IPS-18a (cell line): ENCODE measurements around the gene MYOCD.
A peak's percentile ranks its signal among the peaks of the same experiment; 100 is the strongest.

Experiments
- H3K27ac ChIP-seq: one replicate; pipeline ENCODE4 v1.5.1; 2013; ENCODE audit warnings: low read length
- H3K27me3 ChIP-seq: one replicate; pipeline ENCODE4 v1.6.1; 2013; ENCODE audit warnings: mild to moderate bottlenecking, low read length; ENCODE audit not compliant: control insufficient read depth, insufficient read depth
- H3K36me3 ChIP-seq: one replicate; pipeline ENCODE4 v1.6.1; 2013; ENCODE audit warnings: low read depth, low read length; ENCODE audit not compliant: control insufficient read depth
- H3K4me1 ChIP-seq: one replicate; pipeline ENCODE4 v1.6.1; 2013; ENCODE audit warnings: low read depth, low read length; ENCODE audit not compliant: control insufficient read depth
- H3K4me3 ChIP-seq: one replicate; pipeline ENCODE4 v1.5.1; 2013; ENCODE audit warnings: low read length
- H3K9ac ChIP-seq: one replicate; pipeline ENCODE4 v1.6.1; 2013; ENCODE audit warnings: mild to moderate bottlenecking, low read length, moderate library complexity
- H3K9me3 ChIP-seq: one replicate; pipeline ENCODE4 v1.6.1; 2013; ENCODE audit warnings: low read depth, low read length; ENCODE audit not compliant: control insufficient read depth

The MYOCD gene, protein sequence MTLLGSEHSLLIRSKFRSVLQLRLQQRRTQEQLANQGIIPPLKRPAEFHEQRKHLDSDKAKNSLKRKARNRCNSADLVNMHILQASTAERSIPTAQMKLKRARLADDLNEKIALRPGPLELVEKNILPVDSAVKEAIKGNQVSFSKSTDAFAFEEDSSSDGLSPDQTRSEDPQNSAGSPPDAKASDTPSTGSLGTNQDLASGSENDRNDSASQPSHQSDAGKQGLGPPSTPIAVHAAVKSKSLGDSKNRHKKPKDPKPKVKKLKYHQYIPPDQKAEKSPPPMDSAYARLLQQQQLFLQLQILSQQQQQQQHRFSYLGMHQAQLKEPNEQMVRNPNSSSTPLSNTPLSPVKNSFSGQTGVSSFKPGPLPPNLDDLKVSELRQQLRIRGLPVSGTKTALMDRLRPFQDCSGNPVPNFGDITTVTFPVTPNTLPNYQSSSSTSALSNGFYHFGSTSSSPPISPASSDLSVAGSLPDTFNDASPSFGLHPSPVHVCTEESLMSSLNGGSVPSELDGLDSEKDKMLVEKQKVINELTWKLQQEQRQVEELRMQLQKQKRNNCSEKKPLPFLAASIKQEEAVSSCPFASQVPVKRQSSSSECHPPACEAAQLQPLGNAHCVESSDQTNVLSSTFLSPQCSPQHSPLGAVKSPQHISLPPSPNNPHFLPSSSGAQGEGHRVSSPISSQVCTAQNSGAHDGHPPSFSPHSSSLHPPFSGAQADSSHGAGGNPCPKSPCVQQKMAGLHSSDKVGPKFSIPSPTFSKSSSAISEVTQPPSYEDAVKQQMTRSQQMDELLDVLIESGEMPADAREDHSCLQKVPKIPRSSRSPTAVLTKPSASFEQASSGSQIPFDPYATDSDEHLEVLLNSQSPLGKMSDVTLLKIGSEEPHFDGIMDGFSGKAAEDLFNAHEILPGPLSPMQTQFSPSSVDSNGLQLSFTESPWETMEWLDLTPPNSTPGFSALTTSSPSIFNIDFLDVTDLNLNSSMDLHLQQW

DNA sequence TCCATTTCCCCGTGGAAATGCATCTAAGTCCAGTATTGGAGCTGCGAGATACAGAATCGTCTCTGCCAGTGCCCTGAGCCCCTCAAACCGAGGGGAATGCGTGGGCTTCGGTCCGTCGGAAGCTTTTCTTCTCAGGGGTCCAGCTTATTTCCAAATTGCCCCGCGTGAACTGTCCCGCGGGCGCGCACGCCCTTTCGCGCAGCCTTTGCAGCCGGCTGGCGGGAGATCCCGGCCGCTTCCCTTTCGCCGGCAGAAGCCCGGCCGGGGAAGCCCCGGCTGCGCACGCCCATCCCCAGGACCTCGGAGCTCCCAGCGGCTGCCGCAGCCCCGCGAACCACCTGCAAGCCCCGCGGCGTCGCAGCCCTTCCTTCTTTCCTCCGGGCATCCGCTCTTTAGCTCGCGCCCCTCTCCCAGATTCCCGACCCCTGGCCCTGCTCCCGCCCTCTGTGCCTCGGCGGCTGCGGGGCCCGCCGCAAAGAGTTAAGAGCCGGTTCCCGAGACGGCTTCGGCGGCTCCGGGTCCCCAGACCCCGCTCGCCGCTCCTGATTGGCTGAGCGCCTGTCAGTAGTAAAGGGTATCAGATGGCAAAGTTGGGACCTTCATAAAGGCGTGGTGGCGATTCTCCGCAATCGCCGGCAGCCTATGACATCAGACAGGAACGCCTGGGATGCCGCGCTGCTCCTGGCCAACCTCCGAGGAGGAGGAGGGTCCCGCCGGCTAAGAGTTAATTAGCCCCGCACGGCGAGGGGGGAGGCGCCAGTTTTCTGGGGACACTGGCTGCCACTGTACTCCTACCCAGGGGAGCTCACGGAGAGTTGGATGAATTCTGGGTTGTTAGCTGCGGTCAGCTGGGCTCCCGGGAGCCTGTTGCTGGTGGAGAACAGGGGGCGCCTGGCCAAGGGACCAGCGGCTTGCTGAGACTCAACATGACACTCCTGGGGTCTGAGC, at the start of gene MYOCD:
Gene MYOCD, plus strand, starts transcription at position 628 of the 948 bp plus-strand sequence. Its CDS starts 299 bp downstream, at position 927.
- no peaks in the 10 kb centered on the region for H3K9me3 ChIP-seq
- H3K36me3 ChIP-seq: no peaks in the 10 kb centered on the region
- H3K4me3 ChIP-seq: peak within 1 kb of the TSS; percentile 90
- H3K4me1 ChIP-seq: no peaks in the 10 kb centered on the region
- H3K27me3 ChIP-seq: peaks cover 32% of the 10 kb centered on the region
- no peak within 1 kb of the TSS for H3K27ac ChIP-seq
- peak within 1 kb of the TSS; percentile 45 for H3K9ac ChIP-seq

- Histone ChIP-seq H3K4me1 (peaks cover 19% of the 10 kb centered on the region), H3K9ac (no peak overlapping the region), H3K4me3 (no peak overlapping the region), H3K9me3 (no peaks in the 10 kb centered on the region), H3K27me3 (no peaks in the 10 kb centered on the region), H3K27ac (no peak overlapping the region), H3K36me3 (no peaks in the 10 kb centered on the region)
Observed at GRCh38 chr17:12616161-12616560, 49.5 kb upstream of the MYOCD start.

GRCh38 chr17:12618557-12618956, 47.1 kb upstream of the MYOCD start:
- H3K9me3 ChIP-seq: no peaks in the 10 kb centered on the region
- no peak overlapping the region for H3K27ac ChIP-seq
- no peak overlapping the region for H3K9ac ChIP-seq
- no peak overlapping the region for H3K4me3 ChIP-seq
- H3K36me3 ChIP-seq: no peaks in the 10 kb centered on the region
- H3K4me1 ChIP-seq: peaks cover 18% of the 10 kb centered on the region
- H3K27me3 ChIP-seq: no peaks in the 10 kb centered on the region

DNA sequence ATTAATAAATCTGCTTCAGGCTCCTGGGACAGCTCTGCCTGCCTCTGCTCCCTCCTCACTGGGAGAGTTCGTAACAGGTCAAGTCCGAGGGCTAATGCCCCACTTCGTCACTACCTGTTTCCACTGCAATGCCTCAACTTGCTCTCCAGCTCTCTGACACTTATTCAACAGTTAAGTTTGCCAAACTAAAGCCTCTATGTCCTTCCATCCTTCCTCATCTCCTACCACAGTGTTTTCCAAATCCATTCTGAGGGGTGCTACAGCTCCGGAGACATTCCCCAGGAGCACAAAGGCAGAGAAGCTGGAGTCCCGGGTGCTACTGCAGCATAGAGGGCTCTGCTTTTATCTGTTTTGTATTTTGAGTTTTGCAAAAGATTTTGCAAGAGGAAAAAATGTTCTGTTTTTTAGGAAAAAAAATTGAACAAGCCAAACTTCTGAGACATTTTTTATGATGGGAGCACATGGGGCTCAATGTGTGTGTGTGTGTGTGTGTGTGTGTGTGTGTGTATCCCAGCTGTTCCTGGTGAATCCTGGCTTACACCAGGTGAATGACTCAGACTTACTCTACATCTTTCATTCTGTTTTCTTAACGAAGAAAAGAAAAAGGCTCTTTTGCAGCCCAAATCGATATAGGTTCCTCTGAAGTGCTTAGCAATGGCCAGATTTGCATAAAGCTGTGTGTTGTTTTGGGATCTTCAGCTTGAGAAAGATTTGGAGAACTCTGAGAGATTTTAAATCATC, 46.1 kb upstream of the MYOCD start:
- Histone ChIP-seq H3K36me3 (no peaks in the 10 kb centered on the region), H3K4me1 (peaks cover 25% of the 10 kb centered on the region), H3K4me3 (no peak overlapping the region), H3K9ac (no peak overlapping the region), H3K9me3 (no peaks in the 10 kb centered on the region), H3K27ac (no peak overlapping the region), H3K27me3 (no peaks in the 10 kb centered on the region)

DNA sequence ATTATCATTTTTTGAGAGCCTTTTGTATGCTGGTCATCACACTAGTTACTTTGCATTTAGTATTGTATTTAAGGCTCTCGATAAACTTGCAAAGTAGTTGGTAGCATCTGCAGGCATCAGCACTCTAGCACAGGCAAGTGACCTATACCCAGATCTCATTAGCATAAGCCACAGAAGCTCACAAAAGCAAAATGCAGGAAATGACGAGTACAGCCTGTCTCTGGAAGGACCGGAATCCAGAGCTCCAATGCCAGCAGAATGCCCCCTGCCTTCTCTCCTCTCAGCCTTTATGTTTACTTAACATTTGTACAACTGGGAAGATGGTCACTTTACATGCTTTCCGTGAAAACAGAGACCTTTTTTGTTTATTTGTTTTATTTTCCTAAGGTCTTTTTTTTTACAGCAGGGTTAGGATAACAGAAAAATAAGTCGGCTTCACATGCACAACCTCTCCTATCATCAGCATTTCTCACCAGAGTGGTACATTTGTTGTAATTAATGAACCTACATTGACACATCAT, 45.4 kb upstream of the MYOCD start:
- Histone ChIP-seq H3K4me1 (peaks cover 25% of the 10 kb centered on the region), H3K27ac (no peak overlapping the region), H3K9ac (no peak overlapping the region), H3K4me3 (no peak overlapping the region), H3K27me3 (no peaks in the 10 kb centered on the region), H3K36me3 (no peaks in the 10 kb centered on the region), H3K9me3 (no peaks in the 10 kb centered on the region)

GRCh38 chr17:12622726-12623125, 43.0 kb upstream of the MYOCD start:
- H3K9ac ChIP-seq: no peak overlapping the region
- no peak overlapping the region for H3K4me3 ChIP-seq
- H3K27me3 ChIP-seq: no peaks in the 10 kb centered on the region
- H3K36me3 ChIP-seq: no peaks in the 10 kb centered on the region
- no peaks in the 10 kb centered on the region for H3K9me3 ChIP-seq
- peaks cover 25% of the 10 kb centered on the region for H3K4me1 ChIP-seq
- H3K27ac ChIP-seq: no peak overlapping the region

GRCh38 chr17:12623220-12623848, 42.4 kb upstream of the MYOCD start:
- Histone ChIP-seq H3K27me3 (no peaks in the 10 kb centered on the region), H3K4me3 (no peak overlapping the region), H3K9me3 (no peaks in the 10 kb centered on the region), H3K27ac (no peak overlapping the region), H3K36me3 (no peaks in the 10 kb centered on the region), H3K4me1 (peaks cover 25% of the 10 kb centered on the region), H3K9ac (no peak overlapping the region)

DNA sequence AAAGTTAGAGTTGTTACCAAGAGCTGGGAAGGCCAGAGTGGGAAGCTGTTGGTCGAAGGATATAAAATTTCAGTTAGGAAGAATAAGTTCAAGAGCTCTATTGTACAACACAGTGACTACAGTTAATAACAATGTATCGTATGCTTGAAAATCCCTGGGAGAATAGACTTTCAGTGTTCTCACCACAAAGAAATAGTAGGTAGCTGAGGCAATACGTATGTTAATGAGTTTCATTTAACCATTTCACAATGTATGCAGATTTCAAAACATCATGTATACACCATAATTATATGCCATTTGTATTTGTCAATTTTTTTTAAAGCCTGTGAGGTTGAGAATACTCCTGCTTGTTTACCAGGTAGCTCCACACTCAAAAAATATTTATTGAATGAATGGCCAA, 41.5 kb upstream of the MYOCD start:
- Histone ChIP-seq H3K4me3 (no peak overlapping the region), H3K36me3 (no peaks in the 10 kb centered on the region), H3K9ac (no peak overlapping the region)

DNA sequence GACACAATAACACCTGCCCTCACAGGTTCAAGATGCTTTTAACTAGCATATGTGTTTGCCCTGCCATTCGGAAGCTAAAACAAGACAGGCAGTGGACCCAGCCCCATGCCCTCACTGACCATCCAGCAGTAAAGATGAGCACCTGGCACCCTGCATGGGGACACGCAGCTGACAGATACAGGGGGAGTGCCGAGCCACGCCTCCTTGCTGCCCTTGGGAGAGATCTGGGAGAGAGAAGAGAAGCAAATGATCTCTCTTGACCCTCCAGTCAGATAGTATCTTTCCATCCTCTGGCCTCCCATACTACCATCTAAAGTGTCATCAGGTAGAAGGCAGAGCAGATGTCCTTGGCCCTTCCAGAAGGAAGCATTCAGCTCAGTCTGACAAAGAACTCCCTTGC, 40.6 kb upstream of the MYOCD start:
- H3K9me3 ChIP-seq: no peaks in the 10 kb centered on the region
- no peaks in the 10 kb centered on the region for H3K27me3 ChIP-seq
- no peaks in the 10 kb centered on the region for H3K36me3 ChIP-seq
- H3K9ac ChIP-seq: no peak overlapping the region
- H3K27ac ChIP-seq: no peak overlapping the region
- peaks cover 16% of the 10 kb centered on the region for H3K4me1 ChIP-seq
- no peak overlapping the region for H3K4me3 ChIP-seq

More for the DNA sequence above, 41.5 kb upstream of the MYOCD start:
- H3K27ac ChIP-seq: no peak overlapping the region
- peaks cover 25% of the 10 kb centered on the region for H3K4me1 ChIP-seq
- no peaks in the 10 kb centered on the region for H3K9me3 ChIP-seq
- H3K27me3 ChIP-seq: no peaks in the 10 kb centered on the region

DNA sequence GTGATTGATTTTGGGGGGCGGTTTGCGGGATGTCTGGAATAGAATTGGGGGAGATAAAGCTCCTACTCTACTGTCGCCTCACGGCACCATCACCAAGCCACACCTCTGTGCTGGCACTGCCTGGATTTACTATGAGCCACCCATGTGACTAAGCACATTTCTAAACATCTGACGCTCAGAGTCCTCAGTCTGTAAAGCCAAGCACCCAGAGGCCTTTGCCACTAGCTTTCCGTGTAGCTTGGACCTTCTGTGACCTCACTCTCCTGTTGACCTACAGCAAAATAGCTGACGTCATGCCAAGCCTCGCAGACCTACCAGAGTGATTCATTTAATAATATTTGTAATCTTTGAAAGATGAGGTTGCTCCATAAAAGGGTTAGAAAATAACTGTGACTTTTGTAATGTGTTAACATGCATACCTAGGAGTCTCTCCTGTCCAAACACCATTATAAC, 38.5 kb upstream of the MYOCD start:
- Histone ChIP-seq H3K9ac (no peak overlapping the region), H3K27me3 (no peaks in the 10 kb centered on the region), H3K27ac (no peak overlapping the region), H3K4me1 (peaks cover 11% of the 10 kb centered on the region), H3K9me3 (no peaks in the 10 kb centered on the region), H3K4me3 (no peak overlapping the region), H3K36me3 (no peaks in the 10 kb centered on the region)
